Adrenal gland (tissue), 12 donors: ENCODE measurements around the gene ATP11A. TPM values are rescaled to one million over a fixed set of nuclear protein-coding genes. Genes with fewer than 3 reads are reported as not detected.
A peak's percentile ranks its signal among the peaks of the same experiment; 100 is the strongest.

Source experiments
- DNase-seq, 7 donors: peaks; one replicate each; pipeline ENCODE4 v3.0.0-alpha.2; 2019 to 2020
- H3K27ac ChIP-seq, 5 donors: fragments of 200-600 bp; sonication (generic) in 4 of 5; 1 replicate in 3 of 5; 2 replicates in 2 of 5; pipeline versions ENCODE4 v1.5.1 to v1.8.0; 2016 to 2020; ENCODE audit warnings: mild to moderate bottlenecking in 1 of 5
- H3K27me3 ChIP-seq: fragments of 200-600 bp; 2 replicates; pipeline ENCODE4 v1.8.0; 2021
- H3K36me3 ChIP-seq, 2 donors: fragments of 200-600 bp; replicated peaks in 1 of 2; 1 replicate in 1 of 2; 2 replicates in 1 of 2; pipeline versions ENCODE4 v1.5.1 to v1.8.0; 2018 to 2022
- H3K4me1 ChIP-seq, 2 donors: fragments of 200-600 bp; replicated peaks in 1 of 2; 1 replicate in 1 of 2; 2 replicates in 1 of 2; pipeline versions ENCODE4 v1.5.1 to v1.8.0; 2018 to 2021
- H3K4me3 ChIP-seq, 4 donors: fragments of 200-600 bp; sonication (generic) in 3 of 4; one replicate each; pipeline ENCODE4 v1.5.1; 2016 to 2018
- H3K9me3 ChIP-seq, 3 donors: fragments of 200-600 bp; sonication (generic) in 1 of 3; replicated peaks in 1 of 3; 1 replicate in 2 of 3; 2 replicates in 1 of 3; pipeline versions ENCODE4 v1.5.1 to v1.8.0; 2016 to 2021
- CTCF ChIP-seq, 6 experiments: fragments of 450-650 bp in 4 of 6; fragments of 200-600 bp in 2 of 6; sonication (generic) in 1 of 6; IDR thresholded peaks; 1 replicate in 5 of 6; 2 replicates in 1 of 6; pipeline versions ENCODE4 v1.5.1 to v1.8.0; 2016 to 2021; ENCODE audit warnings: antibody characterized with exemption in 6 of 6, mild to moderate bottlenecking in 2 of 6, moderate library complexity in 1 of 6
- POLR2A ChIP-seq, 2 donors: fragments of 450-650 bp; IDR thresholded peaks; one replicate each; pipeline ENCODE4 v1.6.1; 2017; ENCODE audit warnings: antibody characterized with exemption in 2 of 2, mild to moderate bottlenecking in 2 of 2, moderate library complexity in 1 of 2
- WGBS, 4 donors: extraction: QIAGEN DNeasy Blood & Tissue Kit in 2 of 4; methylation state at CpG; one replicate each; pipeline versions ENCODE4 v1.1.5 to v1.1.7; 2013 to 2017; 5-methylcytosine and 5-hydroxymethylcytosine counted together
- intact Hi-C, 2 donors: fragments of 100-400 bp; cut with DNase I; formaldehyde crosslinking; loops; one replicate each; pipeline versions ENCODE4 v1.14.1 to v1.15.0; 2022 to 2023
- polyA plus RNA-seq, 3 donors: library from polyadenylated mRNA; stranded (reverse); fragments of 200-250 nt in 2 of 3; fragments of 350-450 nt in 1 of 3; fragmentation: Illumina TruSeq in 1 of 3; extraction: RNeasy Lipid Tissue Mini Kit (QIAGEN cat#74804) in 1 of 3; gene quantifications; one replicate each; pipeline ENCODE4 v1.2.3, GENCODE V29; 2013 to 2014
- total RNA-seq, 9 donors: library from RNA; depleted of rRNA in 4 of 9; stranded (reverse); fragments of >200 nt in 4 of 9; fragments of 120-200 nt in 1 of 9; fragmentation: NEBNext Ultra II Directional in 1 of 9; extraction: Animal tissue kit (Norgen Biotek cat#: 25700) in 1 of 9; gene quantifications; one replicate each; pipeline versions ENCODE4 v1.1.0 to v1.2.4, GENCODE V29; 2013 to 2023
- donor health status: healthy with polysubstance abuse.
- donor health status: Bipolar disorder and iron deficiency.
- donor health status: DM: yes; HTN: yes; CAD: no.
- donor health status: DM: no; HTN: no; CAD: no.
- donor health status: DM: no; HTN: no; CAD: no.
- donor health status: DM: yes; HTN: yes; CAD: no.

Gene ATP11A
- total and polyA plus RNA-seq, 12 donors = 6.0 to 94.1 (median 29.8) TPM

DNA sequence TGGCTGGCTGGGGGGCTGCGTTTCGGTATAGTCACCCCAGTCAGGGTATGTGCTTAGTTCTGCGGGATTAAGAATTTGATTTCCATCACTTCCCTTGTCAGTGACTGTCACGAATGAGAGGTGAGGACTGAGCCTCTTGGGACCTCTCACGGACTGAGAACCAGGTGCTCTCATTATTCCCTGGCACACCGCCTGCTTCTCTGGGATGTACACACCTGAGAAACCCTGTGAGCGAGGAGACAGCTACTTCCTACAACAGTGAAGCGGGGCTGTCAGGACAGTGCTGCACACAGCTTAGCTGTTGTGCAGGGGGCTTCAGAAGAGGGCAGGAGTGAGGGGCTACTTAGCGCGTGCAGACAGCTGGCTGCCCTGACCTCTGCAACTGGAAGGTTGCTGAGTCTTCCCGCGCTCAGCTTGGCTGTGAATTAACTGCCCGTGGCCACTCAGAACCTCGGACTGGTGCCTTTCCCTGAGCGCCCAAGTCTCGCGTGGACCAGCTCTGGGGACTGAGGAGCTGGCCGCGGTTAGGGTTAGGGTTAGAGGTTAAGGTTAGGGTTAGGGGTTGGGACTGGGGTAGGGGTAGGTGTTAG, 213.9 kb downstream of the ATP11A start:
- Histone ChIP-seq H3K27ac (no peak overlapping the region), H3K4me3 (no peak overlapping the region), H3K4me1 (no peaks in the 10 kb centered on the region), H3K27me3 (no peaks in the 10 kb centered on the region), H3K9me3 (no peaks in the 10 kb centered on the region), H3K36me3 (no peaks in the 10 kb centered on the region)
- DNase-seq = peak in 1 of 7 donors; percentile 7
- intact Hi-C loops = no loop called here
- 88 to 93% (median 91%) methylated on average over 17 to 19 of the region's 19 CpGs for WGBS, 4 donors
- TF ChIP-seq POLR2A (IDR thresholded peaks at IDR 0.05) (no peak), CTCF (IDR thresholded peaks at IDR 0.05) (no peak)

DNA sequence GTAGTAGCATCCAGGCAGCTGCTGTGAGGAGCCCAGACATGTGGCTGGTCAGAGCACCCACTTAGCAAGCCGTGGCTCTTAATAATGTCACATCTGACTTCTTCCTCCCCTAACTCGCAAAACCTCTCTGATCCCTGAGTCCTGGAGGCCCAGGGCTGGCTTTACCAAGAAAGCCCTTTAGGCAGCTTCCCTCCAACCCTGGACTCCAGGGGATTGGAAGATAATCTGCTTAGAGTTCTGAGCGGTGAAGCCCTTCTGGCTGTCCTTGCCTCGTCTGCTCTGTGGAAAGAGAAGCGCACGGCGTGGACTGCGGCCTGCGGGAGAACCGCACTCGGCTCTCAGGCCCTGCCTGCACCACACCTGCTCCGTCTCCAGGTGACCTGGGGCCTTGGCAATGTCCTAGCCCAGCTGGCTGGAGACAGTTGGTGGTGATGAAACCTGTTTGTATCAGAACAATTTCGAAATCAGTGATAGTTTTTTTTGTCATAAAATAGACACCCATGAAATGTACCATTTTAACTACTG, 214.7 kb downstream of the ATP11A start:
- intact Hi-C loops = no loop called here
- no peaks in the 10 kb centered on the region for H3K27me3 ChIP-seq
- H3K9me3 ChIP-seq = no peaks in the 10 kb centered on the region
- H3K27ac ChIP-seq = no peak overlapping the region
- H3K36me3 ChIP-seq = no peaks in the 10 kb centered on the region
- no peaks in the 10 kb centered on the region for H3K4me1 ChIP-seq
- TF ChIP-seq POLR2A (IDR thresholded peaks at IDR 0.05) (no peak), CTCF (IDR thresholded peaks at IDR 0.05) (no peak)
- 92 to 96% (median 95%) methylated on average over 12 to 13 of the region's 13 CpGs for WGBS, 4 donors
- no peak for DNase-seq
- no peak overlapping the region for H3K4me3 ChIP-seq

GRCh38 chr13:112905086-112905485, 215.2 kb downstream of the ATP11A start:
- 94 to 96% (median 95%) methylated on average over 9 of the region's 9 CpGs for WGBS, 4 donors

GRCh38 chr13:112905619-112905989, 215.8 kb downstream of the ATP11A start:
- H3K27me3 ChIP-seq = no peaks in the 10 kb centered on the region
- H3K27ac ChIP-seq = no peak overlapping the region
- 79 to 92% (median 83%) methylated on average over 5 of the region's 5 CpGs for WGBS, 4 donors
- TF ChIP-seq CTCF (IDR thresholded peaks at IDR 0.05) = no peak
- TF ChIP-seq POLR2A (IDR thresholded peaks at IDR 0.05) = no peak
- H3K36me3 ChIP-seq = no peaks in the 10 kb centered on the region
- DNase-seq = no peak
- no peaks in the 10 kb centered on the region for H3K9me3 ChIP-seq
- H3K4me3 ChIP-seq = no peak overlapping the region
- intact Hi-C loops = no loop called here
- H3K4me1 ChIP-seq = no peaks in the 10 kb centered on the region

More at GRCh38 chr13:112905086-112905485, 215.2 kb downstream of the ATP11A start:
- peak in 1 of 7 donors; percentile 1 for DNase-seq
- H3K4me3 ChIP-seq = no peak overlapping the region
- H3K9me3 ChIP-seq = no peaks in the 10 kb centered on the region
- H3K27ac ChIP-seq = no peak overlapping the region
- TF ChIP-seq POLR2A (IDR thresholded peaks at IDR 0.05) = no peak
- no peak for TF ChIP-seq CTCF (IDR thresholded peaks at IDR 0.05)
- H3K4me1 ChIP-seq = no peaks in the 10 kb centered on the region
- no peaks in the 10 kb centered on the region for H3K27me3 ChIP-seq
- H3K36me3 ChIP-seq = no peaks in the 10 kb centered on the region
- intact Hi-C loops = no loop called here
